SIG-M5 treated with dmso at 0.1 percent for 504 hours (cell line): Measurements from ENCODE around the gene ADAMTS13.

Source experiments
- DNase-seq: peaks from one replicate; lab custom pipeline; 2025; ENCODE audit not compliant: unreplicated experiment; lab: John Stamatoyannopoulos, UW

The ADAMTS13 gene

GRCh38 chr9:133452562-133452961 lies 30.4 kb downstream of the ADAMTS13 start:
- no peak for DNase-seq

DNA sequence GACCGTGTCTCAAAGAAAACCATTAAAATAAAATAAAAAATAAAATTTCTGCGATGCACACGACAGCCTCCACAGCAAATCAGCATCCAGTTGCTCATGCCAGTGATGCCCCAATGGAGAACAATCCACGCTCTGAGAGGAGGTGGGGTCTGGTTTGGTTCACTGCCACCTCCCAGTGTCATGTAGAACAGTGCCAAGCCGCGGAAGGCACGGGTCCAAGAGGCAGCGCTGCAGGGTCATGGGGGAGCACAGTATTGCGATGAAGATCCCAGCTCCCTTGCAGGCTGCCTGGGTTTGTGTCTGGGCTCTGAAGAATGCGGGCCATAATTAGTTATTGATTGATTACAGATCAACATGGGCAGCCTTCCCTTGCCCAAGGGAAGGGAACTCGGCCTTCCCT lies 31.5 kb downstream of the ADAMTS13 start:
- DNase-seq: no peak

DNA sequence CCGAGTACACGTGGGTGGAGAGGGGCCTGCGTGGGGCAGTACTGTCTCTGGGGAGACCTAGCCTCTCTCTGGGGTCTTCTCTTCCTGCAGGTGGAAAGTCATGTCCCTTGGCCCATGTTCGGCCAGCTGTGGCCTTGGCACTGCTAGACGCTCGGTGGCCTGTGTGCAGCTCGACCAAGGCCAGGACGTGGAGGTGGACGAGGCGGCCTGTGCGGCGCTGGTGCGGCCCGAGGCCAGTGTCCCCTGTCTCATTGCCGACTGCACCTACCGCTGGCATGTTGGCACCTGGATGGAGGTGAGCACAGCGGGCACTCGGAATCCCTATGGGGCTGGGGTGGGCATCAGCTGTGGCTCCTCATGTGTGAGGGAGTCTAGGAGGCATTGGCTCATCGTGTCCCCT lies 32.2 kb downstream of the ADAMTS13 start:
- DNase-seq: no peak

DNA sequence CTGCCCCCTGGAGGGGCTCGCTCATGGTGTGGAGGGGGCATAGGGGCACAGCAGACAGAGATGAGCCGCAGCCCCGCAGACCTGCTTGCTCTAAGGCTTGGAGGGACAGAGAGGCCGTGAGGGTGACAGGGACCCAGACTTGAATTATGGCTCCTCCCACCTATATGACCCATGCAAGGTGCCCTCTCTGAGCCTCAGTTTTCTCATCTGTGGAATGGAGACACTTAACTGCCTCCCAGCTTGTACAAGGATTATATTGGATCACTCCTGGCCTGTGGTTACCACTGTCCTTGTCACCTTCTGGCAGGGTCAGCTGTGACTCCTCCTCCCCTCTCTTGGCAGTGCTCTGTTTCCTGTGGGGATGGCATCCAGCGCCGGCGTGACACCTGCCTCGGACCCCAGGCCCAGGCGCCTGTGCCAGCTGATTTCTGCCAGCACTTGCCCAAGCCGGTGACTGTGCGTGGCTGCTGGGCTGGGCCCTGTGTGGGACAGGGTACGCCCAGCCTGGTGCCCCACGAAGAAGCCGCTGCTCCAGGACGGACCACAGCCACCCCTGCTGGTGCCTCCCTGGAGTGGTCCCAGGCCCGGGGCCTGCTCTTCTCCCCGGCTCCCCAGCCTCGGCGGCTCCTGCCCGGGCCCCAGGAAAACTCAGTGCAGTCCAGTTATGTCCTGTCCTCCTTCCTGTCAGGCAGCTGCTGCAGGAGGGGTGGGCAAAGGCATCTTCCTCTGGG lies 32.9 kb downstream of the ADAMTS13 start:
- no peak for DNase-seq

DNA sequence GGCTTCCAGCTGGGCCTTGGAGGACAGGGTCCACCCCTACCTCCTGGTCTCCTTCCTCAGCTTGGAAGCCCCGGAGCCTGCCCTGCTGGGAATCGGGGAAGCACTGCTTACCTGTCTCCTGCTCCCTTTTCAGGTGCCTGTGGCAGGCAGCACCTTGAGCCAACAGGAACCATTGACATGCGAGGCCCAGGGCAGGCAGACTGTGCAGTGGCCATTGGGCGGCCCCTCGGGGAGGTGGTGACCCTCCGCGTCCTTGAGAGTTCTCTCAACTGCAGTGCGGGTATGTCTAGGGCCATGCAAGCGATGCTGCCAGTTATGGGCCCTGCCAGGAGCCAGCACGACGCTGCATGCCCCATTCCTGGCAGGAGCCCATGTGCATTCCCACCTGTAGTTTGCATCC lies 33.8 kb downstream of the ADAMTS13 start:
- DNase-seq: no peak

- no peak for DNase-seq
These were observed 34.2 kb downstream of the ADAMTS13 start for GRCh38 chr9:133456409-133456808.

DNA sequence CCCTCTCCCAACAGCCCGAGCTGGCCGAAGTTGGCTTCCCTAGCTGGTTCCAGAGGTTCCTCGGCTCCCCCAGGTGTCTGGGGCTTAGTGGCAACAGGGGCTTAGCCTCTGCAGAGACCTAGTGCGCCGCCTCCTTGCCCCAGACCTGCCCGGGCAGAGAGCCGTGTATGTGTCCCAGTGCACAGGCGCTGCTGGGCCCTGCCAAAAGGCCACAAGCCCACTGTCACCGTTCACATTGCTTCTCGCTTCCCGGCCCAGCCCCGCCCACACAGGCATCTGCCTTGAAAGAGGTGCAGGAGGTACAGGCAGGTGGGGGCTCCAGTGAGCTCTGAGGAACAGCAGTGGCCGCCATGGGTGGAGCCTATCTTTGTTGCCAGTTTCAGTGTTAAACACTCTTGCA lies 35.1 kb downstream of the ADAMTS13 start:
- DNase-seq: no peak

DNA sequence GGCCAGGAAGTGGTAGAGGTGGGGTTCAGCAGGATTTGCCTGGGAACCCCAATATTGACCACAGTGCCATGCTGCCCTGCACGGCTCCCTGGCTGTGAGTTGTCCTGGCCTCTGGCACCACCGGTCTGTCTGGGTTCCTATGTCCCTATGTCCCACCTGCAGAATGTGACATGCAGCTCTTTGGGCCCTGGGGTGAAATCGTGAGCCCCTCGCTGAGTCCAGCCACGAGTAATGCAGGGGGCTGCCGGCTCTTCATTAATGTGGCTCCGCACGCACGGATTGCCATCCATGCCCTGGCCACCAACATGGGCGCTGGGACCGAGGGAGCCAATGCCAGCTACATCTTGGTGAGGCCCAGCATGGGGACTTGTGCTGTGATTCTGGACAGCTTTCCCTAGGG lies 35.6 kb downstream of the ADAMTS13 start:
- DNase-seq: no peak

GRCh38 chr9:133458643-133459312 lies 36.6 kb downstream of the ADAMTS13 start:
- peak; percentile 3 for DNase-seq

GRCh38 chr9:133459476-133460404 lies 37.6 kb downstream of the ADAMTS13 start, which contains the start of gene CACFD1:
Gene CACFD1 (plus strand): TSS chr9:133459978. CDS start chr9:133460067, 89 bp downstream.
- peak; percentile 94 for DNase-seq

DNA sequence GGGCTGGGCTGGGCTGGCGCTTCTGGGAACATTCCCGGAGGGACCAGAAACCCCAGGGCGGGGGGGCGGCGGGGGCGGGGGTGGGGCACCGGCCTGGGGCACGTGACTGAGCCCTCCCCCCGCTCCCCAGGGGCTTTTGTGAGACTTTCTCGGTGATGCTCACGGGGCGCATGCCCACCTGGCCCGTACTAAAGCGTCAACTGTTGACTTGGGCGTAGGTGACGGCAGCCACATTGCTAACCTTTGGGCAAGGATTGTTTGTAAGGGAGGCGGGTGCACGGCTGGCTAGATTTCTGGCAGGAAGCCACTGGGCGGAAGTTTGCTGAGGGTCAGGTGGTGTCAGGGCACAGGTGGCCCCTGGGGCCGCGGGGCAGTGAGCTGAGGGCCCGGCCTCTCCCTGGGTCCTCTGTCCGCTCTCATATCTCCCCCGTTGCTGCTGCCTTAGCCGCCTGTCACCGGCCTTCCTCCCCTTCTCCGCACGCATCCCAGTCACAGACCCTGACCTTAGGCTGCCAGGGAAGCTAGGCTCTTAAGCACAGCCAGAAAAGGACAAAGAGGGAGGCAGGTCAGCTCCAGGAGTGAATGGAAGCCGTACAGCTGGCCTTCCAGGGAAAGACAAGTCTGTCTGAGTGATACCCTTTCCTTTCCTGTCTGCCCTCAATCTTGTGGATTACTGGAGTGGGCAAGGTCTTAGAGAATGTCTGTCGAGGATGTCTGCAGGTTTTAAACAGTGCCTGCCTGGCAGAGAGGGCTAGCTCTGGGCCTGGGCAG lies 38.4 kb downstream of the ADAMTS13 start:
- peak; percentile 24 for DNase-seq

GRCh38 chr9:133461975-133462374 lies 39.8 kb downstream of the ADAMTS13 start:
- DNase-seq: no peak

GRCh38 chr9:133463234-133463863 lies 41.2 kb downstream of the ADAMTS13 start:
- DNase-seq: peak; percentile 7

GRCh38 chr9:133463864-133464615 lies 41.9 kb downstream of the ADAMTS13 start:
- no peak for DNase-seq

DNA sequence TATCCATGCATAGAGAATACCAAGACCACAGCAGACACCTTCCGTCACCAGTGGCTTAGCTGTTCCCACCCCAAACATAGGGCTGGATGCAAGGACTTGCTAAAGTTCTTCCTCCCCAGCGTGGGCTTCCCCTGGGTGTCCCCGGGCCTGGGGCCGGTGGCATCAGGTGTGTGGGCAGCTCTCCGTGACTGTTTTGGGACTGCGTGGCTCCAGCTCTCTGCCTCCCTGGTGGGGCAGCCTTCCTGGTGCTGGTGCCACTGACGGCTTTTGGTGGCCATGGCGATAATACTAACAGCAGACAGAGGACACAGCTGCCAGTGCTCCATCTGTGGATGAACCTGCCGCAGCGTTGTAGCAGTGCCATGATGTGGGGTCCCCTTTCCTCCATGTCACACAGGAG lies 42.5 kb downstream of the ADAMTS13 start:
- DNase-seq: no peak

DNA sequence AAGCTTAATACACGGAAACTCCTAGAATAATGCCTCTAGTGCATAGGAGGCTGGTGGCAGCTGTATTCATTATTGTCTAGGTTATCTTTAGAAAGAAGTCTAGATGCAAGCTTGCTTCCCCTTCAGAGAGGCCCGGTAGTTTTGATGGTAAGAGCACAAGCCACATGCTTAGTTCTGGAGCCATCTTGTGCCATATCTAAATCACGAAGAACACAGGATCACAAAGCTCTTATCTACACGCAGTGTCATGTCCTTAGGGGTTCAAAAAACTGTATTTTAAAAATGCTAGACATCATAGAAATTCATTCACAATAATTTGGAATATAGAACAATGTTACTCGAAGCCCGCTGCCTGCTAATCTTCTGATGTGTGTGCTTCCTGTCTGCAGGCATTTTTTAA lies 43.8 kb downstream of the ADAMTS13 start:
- DNase-seq: no peak

DNA sequence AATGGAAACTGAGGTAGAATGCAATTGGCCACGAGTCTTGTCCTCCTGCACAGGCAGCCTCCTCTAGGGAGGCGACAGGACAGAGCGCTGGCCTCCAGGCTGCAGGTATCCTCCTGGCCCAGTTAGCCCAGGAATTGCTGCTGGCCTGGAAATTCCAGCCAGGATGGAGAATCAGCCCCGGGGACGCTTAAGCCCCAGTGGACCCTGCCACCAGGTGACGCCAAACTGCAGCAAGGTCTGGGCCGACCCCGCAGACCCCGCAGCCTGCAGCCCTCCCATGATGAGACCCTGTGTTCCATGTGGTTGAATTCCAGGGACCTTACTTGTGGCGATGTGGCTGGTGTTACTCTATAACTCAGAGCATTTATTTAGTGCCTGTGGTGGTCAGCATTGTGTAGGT lies 44.9 kb downstream of the ADAMTS13 start:
- DNase-seq: no peak

DNA sequence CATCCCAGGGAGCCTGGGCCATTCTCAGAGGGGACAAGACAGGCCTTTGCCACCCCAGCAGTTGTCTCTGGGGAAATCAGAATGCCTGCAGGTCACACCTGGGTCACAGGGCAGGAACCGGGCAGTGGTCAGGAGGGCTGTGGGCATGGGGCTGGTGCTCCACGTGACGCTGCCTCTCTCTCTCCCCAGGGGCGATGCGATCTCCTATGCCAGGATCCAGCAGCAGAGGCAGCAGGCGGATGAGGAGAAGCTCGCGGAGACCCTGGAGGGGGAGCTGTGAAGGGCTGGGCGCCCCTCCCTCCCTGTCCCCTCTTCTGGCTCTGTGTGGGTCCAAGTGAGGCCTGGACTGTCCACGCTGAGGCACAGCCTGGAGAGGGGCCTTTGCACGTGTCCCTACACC lies 46.2 kb downstream of the ADAMTS13 start:
- no peak for DNase-seq

DNA sequence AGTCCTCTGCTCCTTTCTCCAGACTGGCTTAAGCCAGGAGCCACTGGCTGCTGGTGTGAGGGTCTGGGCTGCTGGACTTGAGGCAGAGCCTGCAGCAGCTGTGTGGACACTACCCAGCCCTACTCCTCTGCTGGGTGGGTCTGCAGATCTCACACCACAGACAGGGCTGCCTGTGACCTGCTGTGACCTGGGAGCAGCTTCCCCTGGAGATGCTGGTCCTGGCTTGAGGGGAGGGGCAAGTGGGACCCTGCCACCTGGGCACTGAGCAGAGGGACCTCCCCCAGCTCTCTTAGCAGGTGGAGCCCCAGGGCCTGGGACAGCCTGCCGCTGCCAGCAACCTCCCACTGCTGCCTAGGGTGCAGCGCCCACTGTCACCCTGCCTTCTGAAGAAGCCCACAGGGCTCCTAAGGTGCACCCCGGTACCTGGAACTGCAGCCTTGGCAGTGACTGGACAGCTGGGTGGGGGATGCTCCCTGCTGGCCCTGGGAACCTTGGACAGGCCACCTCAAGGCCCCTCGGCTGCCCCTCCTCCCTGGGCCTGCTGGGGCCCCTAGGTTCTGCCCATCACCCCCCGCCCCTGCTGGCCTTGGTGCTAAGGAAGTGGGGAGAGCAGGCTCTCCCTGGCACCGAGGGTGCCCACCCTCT lies 46.7 kb downstream of the ADAMTS13 start:
- no peak for DNase-seq
